Keratinocyte (primary cell): Measurements from ENCODE around the gene ANKDD1B. TPM values are rescaled to one million over a fixed set of nuclear protein-coding genes. Genes with fewer than 3 reads are reported as not detected.

Source experiments
- DNase-seq: peaks from one replicate; pipeline ENCODE4 v3.0.0-alpha.2; 2011; ENCODE audit warnings: low read depth, missing footprints, low spot score
- FAIRE-seq: peaks from 2 replicates; lab custom pipeline; 2011; peaks lifted over from hg19 to GRCh38; lab: Jason Lieb, UNC
- H2AFZ ChIP-seq: 2 replicates; pipeline ENCODE4 v1.6.0; 2012; ENCODE audit warnings: low read length, control low read depth, inconsistent platforms; ENCODE audit not compliant: control insufficient read depth
- H3K27ac ChIP-seq: 2 replicates; pipeline ENCODE4 v1.5.1; 2011; ENCODE audit warnings: low read length; ENCODE audit not compliant: control insufficient read depth, insufficient read depth
- H3K27me3 ChIP-seq: 3 replicates; pipeline ENCODE4 v1.6.0; 2011; ENCODE audit warnings: low read length; ENCODE audit not compliant: control insufficient read depth, insufficient read depth; ENCODE audit errors: extremely low read depth
- H3K36me3 ChIP-seq, 2 experiments: 2 replicates in 1 of 2; 3 replicates in 1 of 2; pipeline ENCODE4 v1.5.1; 2011; ENCODE audit warnings: low read length in 2 of 2, mild to moderate bottlenecking in 1 of 2; ENCODE audit not compliant: control insufficient read depth in 2 of 2, insufficient read depth in 2 of 2; ENCODE audit errors: extremely low read depth in 1 of 2
- H3K4me1 ChIP-seq: 3 replicates; pipeline ENCODE4 v1.5.1; 2011; ENCODE audit warnings: low read length; ENCODE audit not compliant: control insufficient read depth, insufficient read depth; ENCODE audit errors: extremely low read depth
- H3K4me2 ChIP-seq: 3 replicates; pipeline ENCODE4 v1.6.0; 2011; ENCODE audit warnings: low read depth, low read length; ENCODE audit not compliant: control insufficient read depth, insufficient read depth; ENCODE audit errors: extremely low read depth
- H3K4me3 ChIP-seq, 3 experiments: fragments of 200-600 bp in 1 of 3; sonication (generic) in 1 of 3; 2 replicates in 2 of 3; 3 replicates in 1 of 3; pipeline ENCODE4 v1.5.1; 2011 to 2016; ENCODE audit warnings: low read length in 3 of 3, mild to moderate bottlenecking in 3 of 3, control low read depth in 2 of 3, inconsistent platforms in 1 of 3, low read depth in 1 of 3, mixed read lengths in 1 of 3, mixed run types in 1 of 3, moderate library complexity in 1 of 3; ENCODE audit not compliant: control insufficient read depth in 2 of 3, insufficient read depth in 2 of 3; ENCODE audit errors: extremely low read depth in 1 of 3
- H3K79me2 ChIP-seq: 2 replicates; pipeline ENCODE4 v1.6.0; 2012; ENCODE audit warnings: low read length; ENCODE audit not compliant: control insufficient read depth, insufficient read depth
- H3K9ac ChIP-seq: 3 replicates; pipeline ENCODE4 v1.6.0; 2011; ENCODE audit warnings: low read length; ENCODE audit not compliant: control insufficient read depth, insufficient read depth; ENCODE audit errors: extremely low read depth
- H3K9me1 ChIP-seq: 3 replicates; pipeline ENCODE4 v1.6.0; 2011; ENCODE audit warnings: low read length; ENCODE audit not compliant: control insufficient read depth, insufficient read depth; ENCODE audit errors: extremely low read depth
- H3K9me3 ChIP-seq: 2 replicates; pipeline ENCODE4 v1.5.1; 2012; ENCODE audit warnings: low read depth, low read length; ENCODE audit not compliant: control insufficient read depth
- H4K20me1 ChIP-seq: 3 replicates; pipeline ENCODE4 v1.6.0; 2011; ENCODE audit warnings: low read length; ENCODE audit not compliant: control insufficient read depth, insufficient read depth; ENCODE audit errors: extremely low read depth
- EZH2 ChIP-seq: IDR thresholded peaks from one replicate; pipeline ENCODE4 v1.6.1; 2012; ENCODE audit warnings: inconsistent platforms, mild to moderate bottlenecking, low read length, moderate library complexity
- dilution Hi-C: fragments of 300-500 bp; cut with MboI; formaldehyde crosslinking; loops from one replicate; pipeline ENCODE4 v1.7.0; 2020; ENCODE audit warnings: low sequenced_read_pairs; ENCODE audit not compliant: extremely low pct_ligation_motif_present
- polyA plus RNA-seq, 5 experiments: library from polyadenylated mRNA; depleted of rRNA in 3 of 5; stranded (reverse) in 3 of 5; stranded (forward) in 1 of 5; unstranded in 1 of 5; fragments of >200 nt; gene quantifications; 1 replicate in 1 of 5; 2 replicates in 3 of 5; 3 replicates in 1 of 5; pipeline versions ENCODE4 v1.2.1 to v1.2.3, GENCODE V29; 2011 to 2012; ENCODE audit warnings: missing spikeins in 2 of 5, low read depth in 1 of 5, low replicate concordance in 1 of 5
- TF ChIP-seq, protein P1 (sequence below), 3 experiments: IDR thresholded peaks in 1 of 3; conservative IDR thresholded peaks in 1 of 3; optimal IDR thresholded peaks in 1 of 3; 2 replicates in 2 of 3; 3 replicates in 1 of 3; pipeline versions ENCODE3 to v1.5.1; 2011; ENCODE audit warnings: low read length in 3 of 3, mild to moderate bottlenecking in 3 of 3, moderate library complexity in 2 of 3, control low read depth in 1 of 3, inconsistent platforms in 1 of 3; ENCODE audit not compliant: insufficient read depth in 2 of 3; ENCODE audit errors: extremely low read depth in 1 of 3

ANKDD1B gene
- polyA plus RNA-seq, 1 donor (not counting 4 experiments of a cell fraction or from before 2014, with no cell fraction given) = 1.1 TPM

DNA sequence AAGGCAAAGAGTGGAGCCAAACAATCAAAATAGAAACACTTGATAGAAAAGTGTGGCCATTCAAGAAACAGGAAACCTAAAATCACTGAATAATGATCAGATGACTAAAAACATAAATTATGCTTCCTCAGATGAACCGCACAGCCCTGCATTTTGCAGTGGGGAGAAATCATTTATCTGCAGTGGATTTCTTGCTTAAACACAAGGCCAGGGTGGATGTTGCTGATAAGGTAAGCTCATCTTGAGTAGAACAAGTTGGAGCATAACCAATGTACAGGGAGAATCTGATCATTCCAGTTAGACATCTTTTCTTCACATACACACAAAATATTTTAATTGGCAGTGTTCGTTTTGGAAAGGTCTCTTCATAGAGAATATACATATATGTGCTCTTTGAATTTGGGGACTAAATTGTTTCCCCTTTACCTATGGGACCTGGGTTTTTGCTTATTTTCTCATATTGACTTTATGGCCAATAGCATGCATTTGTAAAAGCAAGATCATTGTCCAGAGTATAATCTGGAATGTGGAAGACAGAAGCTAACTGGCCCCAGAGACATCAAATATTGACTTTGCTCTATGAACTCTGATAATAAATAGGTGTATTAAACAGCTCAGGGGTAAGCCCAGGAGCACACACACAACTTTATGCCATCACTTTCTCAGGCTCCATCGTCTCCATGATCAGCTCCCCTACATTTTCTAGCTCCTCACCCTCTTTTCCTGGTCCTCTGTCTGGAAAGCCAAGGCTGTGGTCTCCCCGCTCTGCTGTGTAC lies 9.1 kb downstream of the ANKDD1B start:
- TF ChIP-seq EZH2 = no peak
- TF ChIP-seq, protein P1, sequence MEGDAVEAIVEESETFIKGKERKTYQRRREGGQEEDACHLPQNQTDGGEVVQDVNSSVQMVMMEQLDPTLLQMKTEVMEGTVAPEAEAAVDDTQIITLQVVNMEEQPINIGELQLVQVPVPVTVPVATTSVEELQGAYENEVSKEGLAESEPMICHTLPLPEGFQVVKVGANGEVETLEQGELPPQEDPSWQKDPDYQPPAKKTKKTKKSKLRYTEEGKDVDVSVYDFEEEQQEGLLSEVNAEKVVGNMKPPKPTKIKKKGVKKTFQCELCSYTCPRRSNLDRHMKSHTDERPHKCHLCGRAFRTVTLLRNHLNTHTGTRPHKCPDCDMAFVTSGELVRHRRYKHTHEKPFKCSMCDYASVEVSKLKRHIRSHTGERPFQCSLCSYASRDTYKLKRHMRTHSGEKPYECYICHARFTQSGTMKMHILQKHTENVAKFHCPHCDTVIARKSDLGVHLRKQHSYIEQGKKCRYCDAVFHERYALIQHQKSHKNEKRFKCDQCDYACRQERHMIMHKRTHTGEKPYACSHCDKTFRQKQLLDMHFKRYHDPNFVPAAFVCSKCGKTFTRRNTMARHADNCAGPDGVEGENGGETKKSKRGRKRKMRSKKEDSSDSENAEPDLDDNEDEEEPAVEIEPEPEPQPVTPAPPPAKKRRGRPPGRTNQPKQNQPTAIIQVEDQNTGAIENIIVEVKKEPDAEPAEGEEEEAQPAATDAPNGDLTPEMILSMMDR (optimal IDR thresholded peaks at IDR 0.05 in 1 of 3, IDR thresholded peaks at IDR 0.05 in 1 of 3, conservative IDR thresholded peaks at IDR 0.05 in 1 of 3; ENCODE audit: extremely low read depth in 1 of 3, insufficient read depth in 2 of 3, low read length in 3 of 3) = no peak
- no peaks in the 10 kb centered on the region for H3K9me1 ChIP-seq
- H3K4me1 ChIP-seq = peaks cover 51% of the 10 kb centered on the region
- no peak overlapping the region for H3K4me3 ChIP-seq
- H3K27ac ChIP-seq = no peak overlapping the region
- H3K79me2 ChIP-seq = no peaks in the 10 kb centered on the region
- peak overlapping the region; percentile 27 for H3K4me2 ChIP-seq
- no peaks in the 10 kb centered on the region for H4K20me1 ChIP-seq
- peak overlapping the region; percentile 32 for H2AFZ ChIP-seq
- H3K36me3 ChIP-seq = no peaks in the 10 kb centered on the region
- FAIRE-seq (peak; percentile 81), DNase-seq (no peak)
- no peak overlapping the region for H3K9ac ChIP-seq
- dilution Hi-C loops = no loop called here
- no peaks in the 10 kb centered on the region for H3K27me3 ChIP-seq
- H3K9me3 ChIP-seq = no peaks in the 10 kb centered on the region

DNA sequence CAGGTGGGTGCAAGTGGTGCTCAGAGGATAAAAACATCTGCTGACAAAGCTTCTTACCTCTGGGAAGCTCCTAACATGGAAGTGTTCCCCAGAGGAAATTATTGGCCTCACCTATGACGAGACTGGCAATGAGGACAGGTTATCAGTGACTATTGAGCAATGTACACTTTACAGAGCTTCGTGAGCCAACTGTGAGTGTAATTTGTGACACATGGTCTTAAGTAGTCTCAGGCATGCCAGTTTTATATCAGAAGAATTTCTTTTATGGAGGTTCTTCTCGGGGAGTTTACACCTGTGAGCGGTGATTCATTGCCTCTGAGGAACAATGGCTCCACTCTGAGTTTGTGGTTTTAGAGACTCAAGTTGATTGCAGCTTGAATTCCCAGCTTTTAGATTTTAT lies 11.3 kb downstream of the ANKDD1B start:
- Histone ChIP-seq H3K4me1 (peaks cover 41% of the 10 kb centered on the region), H3K4me3 (no peak overlapping the region), H4K20me1 (no peaks in the 10 kb centered on the region), H3K9me3 (no peaks in the 10 kb centered on the region), H3K27me3 (no peaks in the 10 kb centered on the region), H3K27ac (peak overlapping the region; percentile 68), H3K36me3 (no peaks in the 10 kb centered on the region), H3K4me2 (peak overlapping the region; percentile 54), H3K9me1 (no peaks in the 10 kb centered on the region), H3K9ac (peak overlapping the region; percentile 35), H3K79me2 (no peaks in the 10 kb centered on the region), H2AFZ (no peak overlapping the region)
- DNase-seq (peak; percentile 84), FAIRE-seq (peak; percentile 98)
- TF ChIP-seq, protein P1 (optimal IDR thresholded peaks at IDR 0.05 in 1 of 3, IDR thresholded peaks at IDR 0.05 in 1 of 3, conservative IDR thresholded peaks at IDR 0.05 in 1 of 3; ENCODE audit: extremely low read depth in 1 of 3, insufficient read depth in 2 of 3, low read length in 3 of 3) = no peak
- no peak for TF ChIP-seq EZH2
- dilution Hi-C loops = no loop called here
